Prostate gland (tissue), 2 donors: ENCODE results near the gene HOXA11.

Experiments used
- CTCF ChIP-seq, 4 experiments: fragments of 200-600 bp in 2 of 4; fragments of 450-650 bp in 2 of 4; sonication (generic) in 2 of 4; IDR thresholded peaks; 1 replicate in 3 of 4; 2 replicates in 1 of 4; pipeline ENCODE4 v1.5.1; 2016 to 2019; ENCODE audit warnings: antibody characterized with exemption in 4 of 4, mild to moderate bottlenecking in 2 of 4, moderate library complexity in 2 of 4
- POLR2A ChIP-seq: fragments of 450-650 bp; IDR thresholded peaks from one replicate; pipeline ENCODE4 v1.6.1; 2016; ENCODE audit warnings: antibody characterized with exemption, mild to moderate bottlenecking
- POLR2AphosphoS5 ChIP-seq: sonication (generic); formaldehyde crosslinking; IDR thresholded peaks from one replicate; pipeline ENCODE4 v1.6.1; 2017; ENCODE audit warnings: antibody characterized with exemption

GRCh38 chr7:27172315-27172774, 12.7 kb downstream of the HOXA11 start:
- TF ChIP-seq POLR2A (no peak), CTCF (IDR thresholded peaks at IDR 0.05) (no peak), POLR2AphosphoS5 (no peak)
